ENCODE results near the gene DIS3L2.

The DIS3L2 gene

DNA sequence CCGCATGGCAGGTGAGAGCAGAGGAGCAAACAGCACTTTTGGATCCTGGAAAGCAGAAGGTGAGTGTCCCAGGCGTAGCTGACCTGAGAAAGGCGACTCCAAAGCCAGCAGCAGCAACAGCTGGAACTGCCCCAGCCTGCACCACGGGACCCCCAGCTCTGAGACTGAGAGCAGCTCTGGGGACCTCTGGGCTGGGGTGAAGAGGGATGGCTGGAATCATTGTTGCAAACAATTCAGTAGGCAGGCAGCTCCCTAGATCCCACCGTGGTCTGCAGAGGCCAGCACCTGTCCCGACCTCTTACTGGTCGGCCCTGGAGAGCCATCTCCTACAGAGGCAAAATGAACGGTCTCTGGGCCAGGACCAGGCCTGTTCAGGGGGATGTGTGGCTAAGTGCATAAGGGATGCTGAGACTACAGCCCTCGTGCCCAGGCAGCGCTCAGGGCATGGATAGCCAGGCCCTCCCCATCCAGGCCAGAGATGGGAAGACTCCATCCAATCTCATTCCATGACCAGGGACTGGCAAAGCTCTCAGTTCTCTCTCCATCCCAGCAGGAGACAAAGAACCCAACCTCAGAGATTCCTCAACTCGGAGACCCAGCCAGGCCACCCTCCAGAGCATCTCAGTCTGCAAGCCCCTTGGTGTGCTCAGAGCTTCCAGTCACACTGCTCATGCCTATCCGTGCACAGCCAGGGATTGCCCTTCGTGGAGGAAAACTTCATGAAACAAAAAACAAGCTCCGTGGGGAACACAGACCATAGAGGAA, 378.8 kb downstream of the DIS3L2 start:
- H3K4me3 ChIP-seq (ENCODE audit: low read depth, low read length) = no peak overlapping the region

DNA sequence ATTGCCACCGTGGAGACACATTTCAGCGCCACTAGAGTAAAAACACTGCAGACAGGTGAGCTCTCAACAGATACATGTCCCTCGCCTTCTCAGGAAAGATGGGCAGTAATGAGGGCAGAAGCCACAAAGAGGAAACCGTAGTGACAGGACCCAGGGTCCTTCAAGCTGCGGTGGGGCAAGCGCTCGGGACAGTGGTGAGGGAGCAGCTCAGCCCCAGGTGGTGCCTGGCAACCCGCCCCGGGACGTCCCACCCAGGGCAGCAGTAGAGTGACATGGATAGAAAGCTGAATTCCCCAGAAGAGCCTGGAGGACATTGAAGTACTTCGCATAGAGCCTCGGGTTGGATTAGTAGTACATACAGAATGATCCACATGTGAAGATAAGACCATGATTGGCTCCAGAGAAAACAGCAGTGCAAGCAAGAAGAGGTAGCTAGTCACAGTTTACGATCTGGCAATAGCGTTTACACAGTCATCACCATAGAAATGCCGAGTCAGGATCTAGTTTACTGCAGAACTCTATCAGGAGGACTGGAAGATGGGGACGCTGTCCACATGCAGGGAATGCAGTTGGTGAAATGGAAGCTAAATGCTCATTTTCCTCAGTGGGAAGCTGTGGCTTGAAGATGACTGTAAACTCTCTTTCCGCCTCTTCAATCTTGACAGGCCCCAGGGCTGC, 379.7 kb downstream of the DIS3L2 start:
- H3K4me3 ChIP-seq (ENCODE audit: low read depth, low read length) = no peak overlapping the region

DNA sequence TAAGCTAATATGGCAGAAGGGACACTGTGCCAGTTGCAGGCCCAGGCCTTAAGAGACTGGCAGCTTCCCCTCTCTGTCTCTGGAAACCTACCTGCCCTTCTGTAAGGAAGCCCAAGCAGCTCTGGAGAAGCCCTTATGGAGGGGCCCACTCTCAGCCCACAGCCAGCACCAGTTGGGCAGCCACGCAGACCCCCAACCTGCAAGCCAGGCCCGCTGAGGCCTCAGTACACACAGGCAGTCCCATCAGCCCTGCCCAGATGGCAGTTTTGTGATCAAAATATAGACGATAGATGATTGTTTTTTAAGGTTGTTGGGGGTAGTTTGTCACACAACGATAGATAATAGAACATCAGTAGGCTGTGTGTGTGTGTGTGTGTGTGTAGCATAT, 380.2 kb downstream of the DIS3L2 start:
- no peak overlapping the region for H3K4me3 ChIP-seq (ENCODE audit: low read depth, low read length)

DNA sequence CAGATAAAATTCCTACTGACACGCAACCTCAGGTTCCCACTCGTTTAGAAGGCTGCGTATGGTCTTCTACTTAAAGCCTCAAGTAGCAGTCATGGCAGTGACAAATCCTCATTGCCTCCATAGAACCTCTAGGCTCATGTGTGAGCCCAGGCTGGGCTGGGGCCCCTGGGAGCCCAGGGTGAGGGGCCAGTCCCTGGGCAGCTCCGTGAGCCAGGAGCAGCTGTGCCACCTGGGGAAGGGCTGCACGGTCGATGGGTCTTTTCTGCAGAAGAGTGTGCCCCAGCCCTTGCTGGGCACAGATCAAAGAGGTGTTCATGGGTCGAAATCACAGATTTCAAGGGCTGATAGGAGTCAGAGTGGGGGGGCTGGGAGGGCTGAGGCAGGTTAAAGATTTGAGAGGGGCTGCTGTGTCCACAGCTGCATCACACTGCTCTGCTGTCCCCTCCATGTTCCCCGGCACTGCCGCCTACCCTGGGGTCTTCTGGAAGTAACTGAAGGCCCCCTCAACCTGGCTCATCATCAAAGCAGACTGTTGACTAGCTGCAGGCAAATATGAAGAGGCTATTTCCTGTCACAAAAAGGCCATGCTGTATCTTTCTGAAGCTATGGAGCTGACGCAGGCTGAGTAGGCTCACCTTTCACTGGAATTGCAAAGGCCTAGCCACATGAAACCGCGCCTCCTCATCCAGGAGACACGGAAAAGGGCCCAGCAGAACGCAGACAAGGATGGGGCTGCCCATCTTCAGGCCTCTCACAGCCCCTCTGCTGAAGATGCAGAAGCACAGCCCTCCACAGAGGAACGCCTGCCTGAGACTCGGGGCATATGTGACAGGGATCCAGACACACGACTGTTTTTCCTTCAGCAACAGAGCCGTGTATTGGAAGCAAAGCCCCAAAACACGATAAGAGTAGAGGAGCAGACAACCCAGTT, 381.4 kb downstream of the DIS3L2 start:
- H3K4me3 ChIP-seq (ENCODE audit: low read depth, low read length) = no peak overlapping the region

DNA sequence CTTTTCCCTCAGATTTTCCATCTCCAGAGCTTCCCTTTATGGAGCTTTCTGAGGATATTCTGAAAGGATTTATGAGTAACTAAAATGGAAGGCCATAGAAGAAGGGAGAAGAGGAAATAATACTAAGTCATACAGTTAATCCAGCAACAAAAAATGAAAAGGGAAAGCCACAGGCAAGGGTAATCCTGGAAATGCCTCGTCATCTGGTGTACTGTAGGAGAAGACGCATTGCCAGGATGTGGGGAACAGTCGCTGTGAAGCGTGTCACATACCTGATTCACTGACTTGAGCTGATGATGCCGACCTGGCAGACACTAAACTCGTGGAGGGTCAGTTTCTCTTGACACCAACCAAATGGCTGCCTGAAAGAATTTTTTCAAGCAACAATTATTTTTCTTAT, 382.3 kb downstream of the DIS3L2 start:
- no peak overlapping the region for H3K4me3 ChIP-seq (ENCODE audit: low read depth, low read length)

DNA sequence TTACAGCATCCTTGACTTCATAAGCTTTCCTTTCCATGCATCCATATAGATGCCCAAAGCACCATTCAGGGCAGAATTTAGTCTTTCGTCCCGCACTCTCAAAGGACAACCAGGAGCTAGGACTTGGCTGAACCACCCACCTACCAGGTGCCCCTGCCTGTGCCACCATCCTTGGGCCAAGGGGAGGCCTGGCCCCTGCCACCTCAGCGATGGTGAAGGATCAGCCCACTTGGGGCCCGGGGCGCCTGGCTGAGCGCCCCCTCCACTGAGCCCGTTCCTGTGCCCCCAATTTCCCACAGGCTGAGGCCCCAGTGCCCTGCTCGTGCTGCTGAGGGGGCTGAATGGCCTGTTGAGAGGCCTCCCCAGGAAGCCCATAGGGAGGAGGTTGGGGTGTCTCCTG, 383.7 kb downstream of the DIS3L2 start:
- no peak overlapping the region for H3K4me3 ChIP-seq (ENCODE audit: low read depth, low read length)

DNA sequence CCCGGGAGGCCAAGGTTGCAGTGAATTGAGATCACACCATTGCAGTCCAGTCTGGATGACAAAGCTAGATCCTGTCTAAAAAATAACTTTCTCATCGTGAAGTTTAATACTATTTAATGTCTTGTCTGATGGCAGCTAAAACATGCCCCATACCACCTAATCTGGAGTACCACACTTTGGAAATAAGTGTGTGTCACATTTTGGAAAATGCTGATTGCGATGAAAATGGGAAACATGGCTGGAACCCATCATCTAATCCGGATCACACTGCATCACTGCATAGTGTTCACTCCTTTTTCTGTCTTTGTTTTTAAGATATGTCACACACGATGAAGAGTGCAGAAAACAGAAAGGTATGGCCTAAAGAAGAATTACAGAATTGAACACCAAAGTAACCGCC, 385.9 kb downstream of the DIS3L2 start:
- no peak overlapping the region for H3K4me3 ChIP-seq (ENCODE audit: low read depth, low read length)

DNA sequence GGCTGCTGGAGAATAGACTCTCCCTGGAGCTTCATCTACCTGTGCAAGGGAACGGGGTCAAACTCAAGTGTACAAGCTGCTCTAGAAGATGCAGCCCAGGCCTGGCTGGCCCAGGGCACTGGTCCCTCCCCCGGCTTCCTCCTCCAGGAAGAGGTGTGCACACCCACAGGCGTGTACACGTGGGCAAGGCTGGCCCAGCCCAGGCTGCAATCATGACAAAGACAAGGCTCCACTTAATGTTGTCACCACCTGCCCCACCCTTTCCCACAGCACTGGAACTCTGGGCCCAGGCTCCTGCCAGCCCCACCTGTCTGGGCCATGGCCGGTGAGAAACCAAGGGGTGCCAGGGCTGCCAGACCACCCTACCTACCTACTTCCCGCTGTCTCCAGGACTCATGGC, 387.4 kb downstream of the DIS3L2 start:
- no peak overlapping the region for H3K4me3 ChIP-seq (ENCODE audit: low read depth, low read length)

DNA sequence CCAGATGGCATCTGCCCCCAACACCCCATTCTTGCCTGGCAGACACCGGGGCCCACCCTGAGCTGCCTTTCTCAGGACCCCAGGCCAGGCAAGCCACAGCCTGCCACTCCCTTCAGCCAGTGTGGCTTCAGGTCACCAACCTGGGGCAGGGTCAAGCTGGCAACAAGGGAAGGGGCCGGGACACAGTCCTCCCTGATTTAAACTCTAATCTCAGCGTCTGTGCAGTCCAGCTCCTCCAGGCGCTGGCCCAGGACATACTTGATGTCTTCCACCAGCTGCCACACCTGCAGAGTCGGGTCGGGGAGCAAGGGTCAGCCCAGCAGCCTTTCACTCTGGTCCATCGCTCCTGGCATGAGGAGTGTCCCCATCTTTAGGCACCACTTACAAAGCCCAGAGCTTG, 388.0 kb downstream of the DIS3L2 start:
- no peak overlapping the region for H3K4me3 ChIP-seq (ENCODE audit: low read depth, low read length)

DNA sequence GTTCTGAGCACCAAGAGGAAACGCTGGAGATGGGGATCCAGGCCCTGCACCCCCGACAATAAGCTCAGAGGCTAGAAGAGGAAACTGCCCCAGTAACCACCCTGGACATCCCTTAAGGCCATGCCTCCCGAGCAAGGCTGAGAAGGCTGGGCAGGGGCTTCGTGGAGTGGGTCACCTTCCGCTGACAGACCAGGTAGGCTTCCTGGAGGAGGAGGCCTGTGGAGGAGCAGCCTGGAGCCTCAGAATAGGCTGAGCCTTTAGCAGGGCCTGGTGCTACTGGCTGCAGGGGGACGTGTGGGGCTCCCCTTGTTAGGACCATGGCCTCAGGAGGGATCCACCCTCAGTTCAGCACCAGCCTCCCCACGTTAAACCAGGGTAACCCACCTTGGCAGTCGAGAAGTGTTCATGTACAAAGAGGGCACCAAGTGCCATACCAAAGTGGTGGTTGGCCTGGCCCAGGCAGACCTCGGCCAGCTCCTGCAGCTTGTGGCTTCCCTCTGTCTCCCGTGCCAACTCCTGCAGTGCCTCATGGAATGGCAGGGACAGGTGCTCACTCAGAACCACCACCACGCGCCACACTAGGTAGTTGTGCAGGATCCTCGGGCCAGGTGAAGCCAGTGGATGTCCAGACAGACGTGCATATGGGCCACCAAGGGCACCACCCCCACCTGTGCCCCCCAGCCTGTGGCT, 388.6 kb downstream of the DIS3L2 start:
- H3K4me3 ChIP-seq (ENCODE audit: low read depth, low read length) = no peak overlapping the region

DNA sequence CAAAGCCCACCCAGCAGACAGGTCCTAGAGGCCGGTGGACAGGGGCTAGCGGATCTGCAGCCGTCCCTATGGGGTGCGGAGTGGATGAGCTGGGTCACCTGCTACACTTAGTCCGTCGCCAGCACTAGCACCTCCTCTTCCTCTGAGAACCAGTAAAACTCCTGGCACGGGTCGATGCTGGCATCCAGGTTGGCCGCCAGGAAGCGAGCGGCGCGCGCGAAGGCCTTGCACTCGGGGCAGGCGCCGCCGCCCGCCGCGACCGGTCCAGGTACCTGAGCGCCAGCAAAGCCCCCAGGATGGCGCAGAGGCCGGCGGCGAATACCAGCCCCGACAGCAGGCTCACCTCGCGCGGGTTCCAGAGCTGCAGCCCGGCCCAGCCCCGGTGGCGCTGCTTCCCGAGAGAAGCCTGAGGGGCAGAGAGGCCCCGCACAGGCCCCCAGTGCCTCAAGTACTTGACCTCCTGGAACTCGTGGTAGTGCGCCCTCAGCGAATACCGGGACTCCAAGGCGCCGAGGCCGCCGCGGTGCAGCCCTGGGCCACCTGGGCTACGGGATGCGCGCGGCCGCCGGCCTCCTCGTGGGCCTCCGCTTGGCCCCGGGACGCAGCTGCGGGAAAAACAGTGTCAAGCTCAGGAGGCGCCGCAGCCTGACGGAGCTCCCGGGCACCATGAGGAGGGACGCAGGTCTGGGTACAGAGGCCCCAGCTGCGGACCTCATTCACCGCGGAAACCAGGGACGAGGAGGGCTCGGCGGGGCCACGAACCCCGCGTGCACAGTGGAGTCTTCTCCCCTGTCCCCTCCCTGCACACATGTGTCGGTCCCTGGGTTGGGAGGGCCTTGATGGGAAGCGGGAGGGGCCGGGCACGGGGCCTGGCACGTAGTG, 389.5 kb downstream of the DIS3L2 start:
- no peak overlapping the region for H3K4me3 ChIP-seq (ENCODE audit: low read depth, low read length)

DNA sequence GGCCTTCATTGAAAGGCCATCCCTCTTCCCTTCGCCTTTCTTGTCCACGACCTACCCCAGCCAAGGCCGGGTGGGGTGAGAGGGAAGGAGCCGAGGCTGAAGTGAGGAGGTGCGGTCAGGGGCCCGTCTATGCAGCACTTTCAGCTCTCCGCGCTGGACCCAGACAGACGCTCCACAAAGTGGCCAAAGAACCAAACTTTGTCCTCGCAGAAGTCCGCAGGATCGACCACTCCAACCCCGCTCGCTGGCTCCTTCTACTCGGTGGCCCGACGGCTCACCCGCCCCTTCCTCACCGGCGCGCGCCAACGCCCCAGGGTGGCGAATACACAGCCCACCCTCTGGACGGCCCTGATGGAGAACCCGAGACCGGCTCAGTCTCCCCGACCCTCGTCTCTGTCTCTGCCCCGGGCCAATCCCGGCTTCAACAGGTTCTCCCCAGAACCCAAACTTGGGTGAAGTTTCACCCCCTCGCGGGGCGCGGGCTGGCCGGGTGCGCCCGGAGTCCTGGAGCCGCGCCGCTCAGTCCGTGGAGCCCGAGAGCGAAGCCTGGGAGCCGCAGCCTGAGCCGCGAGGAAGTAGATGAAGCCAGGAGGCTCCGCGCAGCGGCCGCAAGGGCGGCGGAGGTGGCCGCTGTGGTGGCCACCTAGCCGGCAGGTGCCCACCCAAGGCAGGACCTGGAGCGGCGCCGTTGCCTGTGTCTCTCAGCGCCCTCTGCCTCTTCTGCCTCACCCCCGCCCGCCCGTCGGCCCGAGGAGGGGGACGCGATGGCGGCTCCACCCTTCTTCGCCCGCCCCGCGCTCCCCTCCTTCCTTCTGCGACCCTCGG, 390.4 kb downstream of the DIS3L2 start:
- no peak overlapping the region for H3K4me3 ChIP-seq (ENCODE audit: low read depth, low read length)

DNA sequence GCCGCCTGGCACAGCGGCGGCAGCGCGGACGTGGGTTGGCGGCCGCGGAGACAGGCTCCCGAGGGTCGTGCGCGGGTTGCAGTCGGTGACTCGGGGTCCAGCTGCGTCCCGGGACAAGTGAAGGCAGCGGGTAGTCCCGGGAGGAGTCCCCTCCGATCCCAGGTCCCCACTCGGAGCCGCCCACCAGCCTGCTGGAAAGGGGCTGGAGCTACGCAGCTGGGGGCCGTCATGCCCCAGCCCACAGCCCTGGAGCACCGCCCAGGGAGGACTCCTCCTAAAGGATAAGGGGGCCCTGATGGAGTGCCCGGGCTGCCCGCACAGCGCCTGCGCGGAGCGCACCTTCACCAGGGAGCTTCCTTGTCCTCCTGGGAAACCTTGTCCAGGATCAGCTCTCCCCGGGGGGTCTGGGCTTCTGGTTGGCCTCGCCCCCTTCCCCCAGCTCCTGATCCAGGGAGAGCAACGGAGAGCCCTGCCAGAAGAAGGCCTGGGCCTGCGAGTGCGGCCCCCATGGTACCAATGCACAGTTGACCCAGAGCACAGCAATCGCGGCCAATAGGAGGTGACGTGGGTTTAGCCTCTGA, 391.1 kb downstream of the DIS3L2 start:
- no peak overlapping the region for H3K4me3 ChIP-seq (ENCODE audit: low read depth, low read length)

DNA sequence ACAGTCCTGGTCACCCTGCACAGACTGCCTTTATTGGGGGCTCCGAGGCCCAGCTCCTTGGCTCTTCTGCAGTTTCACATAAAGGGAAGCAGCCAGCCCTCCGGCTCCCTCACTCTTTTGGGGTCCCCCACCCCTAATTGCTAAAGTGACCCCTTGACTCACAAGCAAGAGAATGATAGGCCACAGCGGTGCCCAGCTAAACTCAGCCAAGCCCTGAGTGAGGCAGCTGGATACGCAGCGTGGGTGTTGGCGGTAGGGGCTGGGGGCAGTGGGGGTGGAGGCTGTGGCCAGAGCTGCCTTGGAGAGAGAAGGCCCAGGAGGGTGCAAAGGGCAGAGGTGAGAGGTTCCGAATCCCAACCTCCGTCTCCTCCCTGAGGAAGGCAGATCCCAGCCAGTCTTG, 391.6 kb downstream of the DIS3L2 start:
- no peak overlapping the region for H3K4me3 ChIP-seq (ENCODE audit: low read depth, low read length)

DNA sequence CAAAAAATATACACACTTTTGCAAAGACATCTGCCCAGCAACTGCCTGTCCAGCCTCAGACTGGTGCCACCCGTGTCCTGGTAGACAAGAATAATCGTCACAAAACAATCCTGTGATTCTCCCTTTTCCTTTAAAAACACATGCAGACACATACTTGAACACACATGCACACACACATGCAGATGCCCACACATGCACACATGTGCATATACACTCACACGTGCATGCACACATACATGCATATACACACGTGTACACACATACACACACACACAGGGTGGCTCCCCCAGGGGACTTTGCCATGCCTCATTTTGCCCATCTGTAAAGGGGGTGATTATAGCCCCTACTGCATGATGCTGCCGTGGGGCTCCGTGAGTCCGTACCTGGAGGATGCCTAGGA, 392.1 kb downstream of the DIS3L2 start:
- no peak overlapping the region for H3K4me3 ChIP-seq (ENCODE audit: low read depth, low read length)

DNA sequence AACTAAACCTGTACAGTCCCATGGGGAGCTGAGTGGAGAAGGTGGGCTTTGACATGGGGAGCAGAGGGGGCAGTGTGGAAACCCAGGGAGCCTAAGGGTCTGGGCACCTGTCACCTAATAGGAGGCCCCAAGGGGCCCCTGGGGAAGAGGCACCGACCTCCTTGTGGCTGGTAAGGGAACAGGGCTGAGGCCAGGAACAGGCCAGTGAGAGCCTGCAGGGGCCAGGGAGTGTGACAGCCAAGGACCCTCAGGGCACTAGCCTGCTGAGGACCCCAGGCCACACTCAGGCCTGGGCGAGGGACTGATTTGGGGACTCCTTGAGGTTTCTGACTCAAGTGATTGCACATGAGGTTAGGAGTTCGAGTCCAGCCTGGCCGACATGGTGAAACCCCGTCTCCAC, 392.6 kb downstream of the DIS3L2 start:
- no peak overlapping the region for H3K4me3 ChIP-seq (ENCODE audit: low read depth, low read length)

DNA sequence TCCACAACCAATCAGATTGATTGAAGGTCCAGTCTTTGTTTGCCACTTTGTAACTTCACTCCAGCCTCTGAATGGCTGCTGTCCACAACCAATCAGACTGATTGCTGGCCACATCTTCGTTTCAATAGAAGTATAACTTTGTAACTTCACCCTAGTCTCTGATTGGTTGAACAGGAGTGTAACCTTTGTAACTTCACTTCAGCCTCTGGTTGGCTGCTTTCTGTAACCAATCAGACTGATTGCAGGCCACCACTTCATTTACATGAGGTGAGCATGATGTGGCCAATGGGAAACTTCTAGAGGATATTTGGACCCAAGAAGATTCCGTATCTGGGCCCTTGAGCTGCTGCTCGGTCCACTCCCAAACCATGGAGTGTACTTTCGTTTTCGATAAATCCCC, 400.1 kb downstream of the DIS3L2 start:
- H3K4me3 ChIP-seq (ENCODE audit: low read depth, low read length) = no peak overlapping the region

DNA sequence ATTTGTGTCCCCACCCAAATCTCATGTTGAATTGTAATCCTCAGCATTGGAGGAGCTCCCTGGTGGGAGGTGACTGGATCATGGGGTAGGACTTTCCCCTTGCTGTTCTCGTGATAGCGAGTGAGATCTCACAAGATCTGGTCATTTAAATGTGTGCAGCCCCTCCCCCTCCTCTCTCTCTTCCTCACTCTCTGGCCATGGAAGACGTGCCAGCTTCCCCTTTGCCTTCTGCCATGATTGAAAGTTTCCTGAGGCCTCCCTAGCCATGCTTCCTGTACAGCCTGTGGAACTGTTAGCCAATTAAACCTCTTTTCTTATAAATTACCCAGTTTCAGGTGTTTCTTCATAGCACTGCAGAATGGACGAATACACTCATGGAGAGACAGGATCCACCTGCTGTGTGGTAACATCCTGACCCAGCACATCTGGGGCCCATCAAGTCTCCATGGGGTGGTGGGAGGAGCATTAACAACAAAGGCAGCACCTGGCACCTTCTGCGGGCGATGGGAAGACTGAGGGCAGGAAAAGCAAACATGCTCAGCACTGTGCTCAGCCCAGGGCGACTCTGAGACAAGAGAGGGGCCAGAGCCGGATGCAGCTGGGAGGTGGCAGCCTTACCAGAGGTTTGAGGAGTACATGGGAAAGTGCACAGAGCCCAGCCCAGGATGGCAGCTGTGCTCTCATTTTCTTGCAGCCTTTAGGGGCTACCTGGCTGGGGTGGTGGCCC, 400.8 kb downstream of the DIS3L2 start:
- no peak overlapping the region for H3K4me3 ChIP-seq (ENCODE audit: low read depth, low read length)

Data from iPS-11a (cell line).